UCSD-AML1 (cell line): ENCODE data around the gene CIB2.
A peak's percentile ranks its signal among the peaks of the same experiment; 100 is the strongest.

Experiments
- DNase-seq: peaks from one replicate; lab custom pipeline; 2025; ENCODE audit not compliant: unreplicated experiment; lab: John Stamatoyannopoulos, UW

The CIB2 gene

GRCh38 chr15:78087951-78088772 lies 43.1 kb downstream of the CIB2 start:
- DNase-seq, result no peak

- DNase-seq, result no peak
Observed at GRCh38 chr15:78085928-78086327, 45.3 kb downstream of the CIB2 start.

- DNase-seq, result no peak
Observed at GRCh38 chr15:78084449-78084750, 46.8 kb downstream of the CIB2 start.

GRCh38 chr15:78083687-78084448 lies 47.4 kb downstream of the CIB2 start:
- DNase-seq, result no peak

GRCh38 chr15:78083186-78083585 lies 48.1 kb downstream of the CIB2 start:
- no peak for DNase-seq

- no peak for DNase-seq
Observed at GRCh38 chr15:78082743-78083110, 48.5 kb downstream of the CIB2 start.

GRCh38 chr15:78082106-78082742 lies 49.0 kb downstream of the CIB2 start:
- DNase-seq, result no peak

GRCh38 chr15:78080088-78080460 lies 51.2 kb downstream of the CIB2 start:
- DNase-seq, result no peak

GRCh38 chr15:78079298-78080087 lies 51.8 kb downstream of the CIB2 start:
- no peak for DNase-seq

- no peak for DNase-seq
Observed at GRCh38 chr15:78077871-78078210, 53.4 kb downstream of the CIB2 start.

GRCh38 chr15:78077053-78077870 lies 54.0 kb downstream of the CIB2 start, which contains the start of gene TBC1D2B:
TBC1D2B (minus strand) TSS chr15:78077711; CDS start chr15:78077652, 59 bp downstream.
- DNase-seq, result peak; percentile 64

GRCh38 chr15:78076231-78077052 lies 54.8 kb downstream of the CIB2 start:
- no peak for DNase-seq

GRCh38 chr15:78075490-78076230 lies 55.6 kb downstream of the CIB2 start:
- DNase-seq, result no peak

- no peak for DNase-seq
Observed at GRCh38 chr15:78073046-78073787, 58.0 kb downstream of the CIB2 start.

GRCh38 chr15:78072080-78072892 lies 59.0 kb downstream of the CIB2 start:
- no peak for DNase-seq

- DNase-seq, result no peak
Observed at GRCh38 chr15:78071383-78071782, 59.9 kb downstream of the CIB2 start.

GRCh38 chr15:78070049-78070700 lies 61.1 kb downstream of the CIB2 start:
- peak; percentile 59 for DNase-seq
